ENCODE data around the gene ENKD1. TPM values are rescaled to one million over a fixed set of nuclear protein-coding genes. Genes with fewer than 3 reads are reported as not detected.
A peak's percentile ranks its signal among the peaks of the same experiment; 100 is the strongest.

The ENKD1 gene
- total and polyA plus RNA-seq, 10 of the 15 experiments (the other 5 are each of a cell fraction or from before 2014, with no cell fraction given): 0.19 to 8.1 (median 2.8) TPM

GRCh38 chr16:67659675-67660563, 6.6 kb downstream of the ENKD1 start, which contains the start of gene ACD (continued):
- TF ChIP-seq MXI1 (IDR thresholded peaks at IDR 0.05; ENCODE audit: low read depth, low read length): peak; percentile 52
- no peak for TF ChIP-seq NR2C2 (IDR thresholded peaks at IDR 0.05; ENCODE audit: borderline replicate concordance, control insufficient read depth, insufficient read length, low read depth)
- TF ChIP-seq RELA (IDR thresholded peaks at IDR 0.05; ENCODE audit: borderline replicate concordance, partially characterized antibody): peak; percentile 7
- TF ChIP-seq, protein P1, sequence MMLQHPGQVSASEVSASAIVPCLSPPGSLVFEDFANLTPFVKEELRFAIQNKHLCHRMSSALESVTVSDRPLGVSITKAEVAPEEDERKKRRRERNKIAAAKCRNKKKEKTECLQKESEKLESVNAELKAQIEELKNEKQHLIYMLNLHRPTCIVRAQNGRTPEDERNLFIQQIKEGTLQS (IDR thresholded peaks at IDR 0.05; ENCODE audit: borderline replicate concordance, extremely low read depth, low read depth, low read length): no peak
- peak in 1 of 2 experiments; percentile 91; a peak in 2 of 3 replicates for TF ChIP-seq EGR1 (IDR thresholded peaks at IDR 0.05; ENCODE audit: borderline replicate concordance in 1 of 2, low read depth in 2 of 2, low read length in 2 of 2)
- no peak; the same call in 1 of the 2 replicates for TF ChIP-seq HCFC1 (IDR thresholded peaks at IDR 0.05; ENCODE audit: low read length)
- TF ChIP-seq IRF4 (IDR thresholded peaks at IDR 0.05; ENCODE audit: low read depth, low read length): no peak
- no peak for TF ChIP-seq CREM (IDR thresholded peaks at IDR 0.05; ENCODE audit: low read depth)
- TF ChIP-seq YY1 (IDR thresholded peaks at IDR 0.05; ENCODE audit: low read depth, low read length): peak; percentile 44; the same call in 1 of the 2 replicates
- TF ChIP-seq JUND (IDR thresholded peaks at IDR 0.05; ENCODE audit: low read depth, low read length): no peak
- TF ChIP-seq KLF5 (IDR thresholded peaks at IDR 0.05; ENCODE audit: partially characterized antibody): no peak
- 0 out of 2 replicates have a peak, but pooled peaks have one; percentile 34 for TF ChIP-seq TBL1XR1 (IDR thresholded peaks at IDR 0.05; ENCODE audit: low read depth, low read length)
- TF ChIP-seq, protein P2, sequence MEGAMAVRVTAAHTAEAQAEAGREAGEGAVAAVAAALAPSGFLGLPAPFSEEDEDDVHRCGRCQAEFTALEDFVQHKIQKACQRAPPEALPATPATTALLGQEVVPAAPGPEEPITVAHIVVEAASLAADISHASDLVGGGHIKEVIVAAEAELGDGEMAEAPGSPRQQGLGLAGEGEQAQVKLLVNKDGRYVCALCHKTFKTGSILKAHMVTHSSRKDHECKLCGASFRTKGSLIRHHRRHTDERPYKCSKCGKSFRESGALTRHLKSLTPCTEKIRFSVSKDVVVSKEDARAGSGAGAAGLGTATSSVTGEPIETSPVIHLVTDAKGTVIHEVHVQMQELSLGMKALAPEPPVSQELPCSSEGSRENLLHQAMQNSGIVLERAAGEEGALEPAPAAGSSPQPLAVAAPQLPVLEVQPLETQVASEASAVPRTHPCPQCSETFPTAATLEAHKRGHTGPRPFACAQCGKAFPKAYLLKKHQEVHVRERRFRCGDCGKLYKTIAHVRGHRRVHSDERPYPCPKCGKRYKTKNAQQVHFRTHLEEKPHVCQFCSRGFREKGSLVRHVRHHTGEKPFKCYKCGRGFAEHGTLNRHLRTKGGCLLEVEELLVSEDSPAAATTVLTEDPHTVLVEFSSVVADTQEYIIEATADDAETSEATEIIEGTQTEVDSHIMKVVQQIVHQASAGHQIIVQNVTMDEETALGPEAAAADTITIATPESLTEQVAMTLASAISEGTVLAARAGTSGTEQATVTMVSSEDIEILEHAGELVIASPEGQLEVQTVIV (IDR thresholded peaks at IDR 0.05; ENCODE audit: borderline replicate concordance, partially characterized antibody): no peak
- TF ChIP-seq NBN (IDR thresholded peaks at IDR 0.05): peak; percentile 70; the same call in 1 of the 2 replicates
- no peak for TF ChIP-seq HSF1 (IDR thresholded peaks at IDR 0.05; ENCODE audit: low read depth, low read length)
- TF ChIP-seq KDM1A (IDR thresholded peaks at IDR 0.05; ENCODE audit: borderline replicate concordance): no peak
- TF ChIP-seq, protein P3, sequence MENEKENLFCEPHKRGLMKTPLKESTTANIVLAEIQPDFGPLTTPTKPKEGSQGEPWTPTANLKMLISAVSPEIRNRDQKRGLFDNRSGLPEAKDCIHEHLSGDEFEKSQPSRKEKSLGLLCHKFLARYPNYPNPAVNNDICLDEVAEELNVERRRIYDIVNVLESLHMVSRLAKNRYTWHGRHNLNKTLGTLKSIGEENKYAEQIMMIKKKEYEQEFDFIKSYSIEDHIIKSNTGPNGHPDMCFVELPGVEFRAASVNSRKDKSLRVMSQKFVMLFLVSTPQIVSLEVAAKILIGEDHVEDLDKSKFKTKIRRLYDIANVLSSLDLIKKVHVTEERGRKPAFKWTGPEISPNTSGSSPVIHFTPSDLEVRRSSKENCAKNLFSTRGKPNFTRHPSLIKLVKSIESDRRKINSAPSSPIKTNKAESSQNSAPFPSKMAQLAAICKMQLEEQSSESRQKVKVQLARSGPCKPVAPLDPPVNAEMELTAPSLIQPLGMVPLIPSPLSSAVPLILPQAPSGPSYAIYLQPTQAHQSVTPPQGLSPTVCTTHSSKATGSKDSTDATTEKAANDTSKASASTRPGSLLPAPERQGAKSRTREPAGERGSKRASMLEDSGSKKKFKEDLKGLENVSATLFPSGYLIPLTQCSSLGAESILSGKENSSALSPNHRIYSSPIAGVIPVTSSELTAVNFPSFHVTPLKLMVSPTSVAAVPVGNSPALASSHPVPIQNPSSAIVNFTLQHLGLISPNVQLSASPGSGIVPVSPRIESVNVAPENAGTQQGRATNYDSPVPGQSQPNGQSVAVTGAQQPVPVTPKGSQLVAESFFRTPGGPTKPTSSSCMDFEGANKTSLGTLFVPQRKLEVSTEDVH (IDR thresholded peaks at IDR 0.05; ENCODE audit: low read depth, partially characterized antibody): peak; percentile 71
- no peak for TF ChIP-seq SMC3 (IDR thresholded peaks at IDR 0.05; ENCODE audit: borderline replicate concordance, low read length)
- no peak for TF ChIP-seq GABPA (IDR thresholded peaks at IDR 0.05; ENCODE audit: low read depth)
- TF ChIP-seq HDAC6 (IDR thresholded peaks at IDR 0.05; ENCODE audit: unreplicated experiment): no peak
- TF ChIP-seq MTA2 (IDR thresholded peaks at IDR 0.05; ENCODE audit: low read depth): no peak
- peak; percentile 90 for TF ChIP-seq SIN3A (IDR thresholded peaks at IDR 0.05; ENCODE audit: low read depth, low read length)
- TF ChIP-seq TCF12 (IDR thresholded peaks at IDR 0.05; ENCODE audit: low read depth, low read length): no peak

Measured in GM12878 (cell line).